Measurements from ENCODE around the gene ENO4. TPM values are rescaled to one million over a fixed set of nuclear protein-coding genes. Genes with fewer than 3 reads are reported as not detected.

ENO4 gene
- total RNA-seq, 6 donors from 2014 or later, result 0.06 to 3.0 (median 1.1) TPM

DNA sequence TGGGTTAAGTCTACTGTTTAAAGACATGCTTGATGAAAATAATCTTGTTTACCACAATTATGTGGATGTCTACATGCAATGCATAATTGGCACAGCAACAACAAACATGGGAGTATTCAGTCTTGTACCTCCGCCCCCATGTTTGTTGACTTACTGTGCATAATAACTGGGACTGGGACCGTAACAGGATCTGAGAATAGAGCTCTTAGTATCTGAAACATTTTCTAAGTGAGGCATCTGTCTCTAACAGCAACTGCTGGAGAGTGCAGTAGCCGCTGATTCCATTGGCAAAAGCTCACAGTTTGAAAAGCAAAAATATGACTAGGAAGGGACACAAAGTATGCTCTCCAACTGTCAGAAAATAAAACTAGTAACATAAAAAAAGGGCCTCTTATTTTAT is 61.6 kb downstream of the ENO4 start:
- Histone ChIP-seq H3K9me3 (no peaks in the 10 kb centered on the region), H3K36me3 (peaks cover 0 to 4% (median 0%) of the 10 kb centered on the region in 4 donors), H3K4me3 (no peak overlapping the region), H3K27me3 (no peaks in the 10 kb centered on the region), H3K27ac (no peak overlapping the region), H3K4me1 (no peaks in the 10 kb centered on the region)
- 92 to 94% methylated on average over 3 of the region's 3 CpGs for WGBS, 2 donors
- TF ChIP-seq POLR2A (IDR thresholded peaks at IDR 0.05), result no peak
- no peak for TF ChIP-seq EP300 (IDR thresholded peaks at IDR 0.05)
- no peak for TF ChIP-seq POLR2AphosphoS5 (IDR thresholded peaks at IDR 0.05)
- TF ChIP-seq, protein P1, sequence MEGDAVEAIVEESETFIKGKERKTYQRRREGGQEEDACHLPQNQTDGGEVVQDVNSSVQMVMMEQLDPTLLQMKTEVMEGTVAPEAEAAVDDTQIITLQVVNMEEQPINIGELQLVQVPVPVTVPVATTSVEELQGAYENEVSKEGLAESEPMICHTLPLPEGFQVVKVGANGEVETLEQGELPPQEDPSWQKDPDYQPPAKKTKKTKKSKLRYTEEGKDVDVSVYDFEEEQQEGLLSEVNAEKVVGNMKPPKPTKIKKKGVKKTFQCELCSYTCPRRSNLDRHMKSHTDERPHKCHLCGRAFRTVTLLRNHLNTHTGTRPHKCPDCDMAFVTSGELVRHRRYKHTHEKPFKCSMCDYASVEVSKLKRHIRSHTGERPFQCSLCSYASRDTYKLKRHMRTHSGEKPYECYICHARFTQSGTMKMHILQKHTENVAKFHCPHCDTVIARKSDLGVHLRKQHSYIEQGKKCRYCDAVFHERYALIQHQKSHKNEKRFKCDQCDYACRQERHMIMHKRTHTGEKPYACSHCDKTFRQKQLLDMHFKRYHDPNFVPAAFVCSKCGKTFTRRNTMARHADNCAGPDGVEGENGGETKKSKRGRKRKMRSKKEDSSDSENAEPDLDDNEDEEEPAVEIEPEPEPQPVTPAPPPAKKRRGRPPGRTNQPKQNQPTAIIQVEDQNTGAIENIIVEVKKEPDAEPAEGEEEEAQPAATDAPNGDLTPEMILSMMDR (IDR thresholded peaks at IDR 0.05), result no peak
- DNase-seq (no peak), ATAC-seq (ENCODE audit: low FRiP score in 2 of 2) (no peak)

DNA sequence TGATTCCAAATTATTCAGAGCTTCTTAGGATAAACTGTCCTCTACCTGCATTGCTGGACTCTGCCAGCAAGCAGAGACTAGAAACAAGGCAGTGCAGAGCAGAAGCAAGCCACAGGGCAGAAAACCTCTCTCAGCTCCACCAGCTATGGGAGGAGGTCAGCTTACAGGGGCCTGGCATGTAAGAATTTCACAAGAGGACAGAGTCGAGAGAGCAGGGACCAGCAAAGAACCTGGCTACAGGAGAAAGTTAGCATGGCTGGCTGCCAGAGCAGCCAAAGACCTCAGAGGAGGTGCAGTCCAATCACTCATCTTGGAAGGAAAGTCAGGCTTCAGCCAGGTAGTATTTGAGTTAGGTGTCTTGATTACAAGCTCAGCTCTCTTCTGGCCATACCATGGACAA is 62.9 kb downstream of the ENO4 start:
- H3K4me1 ChIP-seq, result no peaks in the 10 kb centered on the region
- ATAC-seq (ENCODE audit: low FRiP score in 2 of 2), result no peak
- H3K27me3 ChIP-seq, result no peaks in the 10 kb centered on the region
- no peak overlapping the region for H3K4me3 ChIP-seq
- no peak overlapping the region for H3K27ac ChIP-seq
- TF ChIP-seq POLR2A (IDR thresholded peaks at IDR 0.05), result no peak
- H3K9me3 ChIP-seq, result no peaks in the 10 kb centered on the region
- 44 to 46% methylated on average over 1 of the region's 1 CpG for WGBS, 2 donors
- H3K36me3 ChIP-seq, result no peaks in the 10 kb centered on the region
- DNase-seq, result no peak

DNA sequence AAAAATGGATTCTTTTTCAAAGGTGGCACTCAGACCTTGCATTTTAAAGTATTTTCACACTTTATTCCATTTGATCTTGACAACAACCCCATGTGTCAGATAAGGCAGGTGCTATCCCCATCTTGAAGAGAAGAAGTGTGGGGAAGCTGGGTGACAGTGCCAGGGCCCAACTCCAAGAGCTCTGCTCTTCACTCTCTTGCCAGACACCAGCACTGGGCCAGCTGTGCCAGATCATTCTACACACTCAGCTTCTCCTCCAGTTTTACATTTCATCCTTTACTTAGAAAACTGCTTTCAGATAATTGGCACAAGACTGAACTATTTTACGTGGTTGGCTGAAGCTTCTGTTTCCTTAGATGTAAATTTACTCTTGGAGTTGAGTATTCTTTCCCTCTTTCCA is 64.4 kb downstream of the ENO4 start:
- H3K9me3 ChIP-seq, result no peaks in the 10 kb centered on the region
- no peaks in the 10 kb centered on the region for H3K4me1 ChIP-seq
- H3K27me3 ChIP-seq, result no peaks in the 10 kb centered on the region
- no peak overlapping the region for H3K4me3 ChIP-seq
- no peak overlapping the region for H3K27ac ChIP-seq
- WGBS, 2 donors, result 67 to 75% methylated on average over 1 of the region's 1 CpG
- H3K36me3 ChIP-seq, result no peaks in the 10 kb centered on the region
- TF ChIP-seq EP300 (IDR thresholded peaks at IDR 0.05), result no peak
- TF ChIP-seq, protein P1 (IDR thresholded peaks at IDR 0.05), result no peak
- TF ChIP-seq POLR2A (IDR thresholded peaks at IDR 0.05), result no peak
- no peak for TF ChIP-seq POLR2AphosphoS5 (IDR thresholded peaks at IDR 0.05)
- DNase-seq (no peak), ATAC-seq (ENCODE audit: low FRiP score in 2 of 2) (no peak)

DNA sequence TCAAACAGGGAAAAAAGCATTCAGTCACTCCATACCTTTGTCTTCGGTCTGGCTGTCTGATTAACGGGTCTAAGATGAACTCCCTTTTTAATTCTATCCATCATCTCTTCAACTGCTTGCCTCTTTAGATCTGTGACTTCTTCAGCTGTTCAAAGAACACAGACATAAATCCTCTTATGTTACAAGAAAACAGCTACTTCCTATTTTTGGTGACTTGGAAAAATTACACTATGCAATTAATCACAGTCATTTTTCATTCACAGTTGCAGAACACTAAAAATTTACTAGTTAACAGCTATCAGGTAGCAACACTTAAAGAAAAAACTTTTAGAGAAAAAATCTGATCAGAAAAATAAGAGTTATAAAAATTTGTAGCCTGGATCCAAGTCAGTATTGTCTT is 66.0 kb downstream of the ENO4 start:
- no peak for ATAC-seq (ENCODE audit: low FRiP score in 2 of 2)
- H3K27me3 ChIP-seq, result no peaks in the 10 kb centered on the region
- no peaks in the 10 kb centered on the region for H3K9me3 ChIP-seq
- H3K4me3 ChIP-seq, result no peak overlapping the region
- TF ChIP-seq POLR2AphosphoS5 (IDR thresholded peaks at IDR 0.05) (no peak), POLR2A (IDR thresholded peaks at IDR 0.05) (no peak), EP300 (IDR thresholded peaks at IDR 0.05) (no peak)
- TF ChIP-seq, protein P1 (IDR thresholded peaks at IDR 0.05), result no peak
- H3K27ac ChIP-seq, result no peak overlapping the region
- H3K36me3 ChIP-seq, result peaks cover 0 to 4% (median 0%) of the 10 kb centered on the region in 4 donors
- H3K4me1 ChIP-seq, result no peaks in the 10 kb centered on the region
- WGBS, 2 donors, result 54 to 65% methylated on average over 2 of the region's 2 CpGs
- DNase-seq, result no peak

DNA sequence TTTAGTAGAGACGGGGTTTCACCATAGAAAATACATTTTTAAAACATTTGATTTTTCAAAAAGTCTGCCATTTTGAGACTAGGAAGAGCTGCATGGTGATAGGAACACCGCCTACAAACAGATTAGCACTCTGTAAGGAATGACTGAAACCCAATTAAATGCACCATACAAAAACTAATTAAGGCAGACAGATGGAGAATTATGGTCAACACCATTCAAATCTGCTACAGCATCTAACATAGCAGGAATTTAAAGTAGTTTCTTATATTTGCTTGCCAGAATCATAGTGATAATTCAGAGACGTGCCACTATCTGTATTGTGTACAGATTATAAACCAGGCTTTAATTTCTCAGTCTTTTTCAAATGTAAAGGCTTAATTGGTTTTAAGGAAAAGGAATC is 68.2 kb downstream of the ENO4 start:
- Histone ChIP-seq H3K4me1 (no peaks in the 10 kb centered on the region), H3K27ac (no peak overlapping the region), H3K27me3 (no peaks in the 10 kb centered on the region), H3K36me3 (peaks cover 0 to 4% (median 2%) of the 10 kb centered on the region in 4 donors), H3K9me3 (no peaks in the 10 kb centered on the region), H3K4me3 (no peak overlapping the region)
- DNase-seq, result no peak
- WGBS, 2 donors, result 86 to 93% methylated on average over 3 of the region's 3 CpGs
- no peak for ATAC-seq (ENCODE audit: low FRiP score in 2 of 2)
- TF ChIP-seq EP300 (IDR thresholded peaks at IDR 0.05) (no peak), POLR2A (IDR thresholded peaks at IDR 0.05) (no peak), POLR2AphosphoS5 (IDR thresholded peaks at IDR 0.05) (no peak)
- TF ChIP-seq, protein P1 (IDR thresholded peaks at IDR 0.05), result no peak
